VCaP (cell line): ENCODE data around the gene TFF1.
A peak's percentile ranks its signal among the peaks of the same experiment; 100 is the strongest.

Experiments
- H3K27ac ChIP-seq: fragments of 450-650 bp; 2 replicates; pipeline ENCODE4 v1.5.1; 2017
- CTCF ChIP-seq: fragments of 450-650 bp; conservative IDR thresholded peaks from 2 replicates; pipeline ENCODE4 v1.5.1; 2017; ENCODE audit warnings: mild to moderate bottlenecking, moderate library complexity

Gene TFF1

GRCh38 chr21:42379426-42380215 is 13.3 kb upstream of the TFF1 start:
- H3K27ac ChIP-seq: no peak overlapping the region
- no peak for TF ChIP-seq CTCF

GRCh38 chr21:42378418-42378817 is 12.1 kb upstream of the TFF1 start:
- no peak for TF ChIP-seq CTCF
- H3K27ac ChIP-seq: no peak overlapping the region

- TF ChIP-seq CTCF: no peak
- no peak overlapping the region for H3K27ac ChIP-seq
Measured at GRCh38 chr21:42377951-42378340, 11.6 kb upstream of the TFF1 start.

GRCh38 chr21:42377211-42377950 is 11.0 kb upstream of the TFF1 start:
- no peak for TF ChIP-seq CTCF

GRCh38 chr21:42376338-42376982 is 10.1 kb upstream of the TFF1 start:
- peak overlapping the region; percentile 66 for H3K27ac ChIP-seq
- TF ChIP-seq CTCF: no peak

More at GRCh38 chr21:42377211-42377950, 11.0 kb upstream of the TFF1 start:
- H3K27ac ChIP-seq: peak overlapping the region; percentile 66; the same call in 1 of the 2 replicates

- peak overlapping the region; percentile 66 for H3K27ac ChIP-seq
- TF ChIP-seq CTCF: no peak
Measured at GRCh38 chr21:42375966-42376337, 9.6 kb upstream of the TFF1 start.

- H3K27ac ChIP-seq: peak overlapping the region; percentile 66
- no peak for TF ChIP-seq CTCF
Measured at GRCh38 chr21:42375506-42375905, 9.2 kb upstream of the TFF1 start.
